ENCODE results near the gene GPA33. TPM values are rescaled to one million over a fixed set of nuclear protein-coding genes. Genes with fewer than 3 reads are reported as not detected.

Gene GPA33
- total RNA-seq, 1 donor from 2014 or later = 0.10 TPM

GRCh38 chr1:167057241-167057688 lies 32.9 kb downstream of the GPA33 start:
- H3K27ac Mint-ChIP-seq (ENCODE audit: unreplicated experiment) = no peak overlapping the region
- peaks cover 9% of the 10 kb centered on the region for H3K4me1 Mint-ChIP-seq (ENCODE audit: unreplicated experiment)
- peak; percentile 49 for DNase-seq (ENCODE audit: low spot score)
- TF ChIP-seq CTCF (IDR thresholded peaks at IDR 0.05; ENCODE audit: unreplicated experiment) = peak; percentile 32
- no peak overlapping the region for H3K4me3 Mint-ChIP-seq (ENCODE audit: unreplicated experiment)
- peaks cover 4% of the 10 kb centered on the region for H3K27me3 Mint-ChIP-seq (ENCODE audit: unreplicated experiment)
- no peaks in the 10 kb centered on the region for H3K36me3 Mint-ChIP-seq (ENCODE audit: low read depth, unreplicated experiment)
- no peaks in the 10 kb centered on the region for H3K9me3 Mint-ChIP-seq (ENCODE audit: unreplicated experiment)

GRCh38 chr1:167056529-167057231 lies 33.5 kb downstream of the GPA33 start:
- Mint-ChIP-seq H3K27me3 (ENCODE audit: unreplicated experiment) (peaks cover 5% of the 10 kb centered on the region), H3K4me3 (ENCODE audit: unreplicated experiment) (no peak overlapping the region), H3K4me1 (ENCODE audit: unreplicated experiment) (peaks cover 9% of the 10 kb centered on the region), H3K9me3 (ENCODE audit: unreplicated experiment) (no peaks in the 10 kb centered on the region), H3K27ac (ENCODE audit: unreplicated experiment) (no peak overlapping the region), H3K36me3 (ENCODE audit: low read depth, unreplicated experiment) (no peaks in the 10 kb centered on the region)
- TF ChIP-seq CTCF (IDR thresholded peaks at IDR 0.05; ENCODE audit: unreplicated experiment) = no peak
- no peak for DNase-seq (ENCODE audit: low spot score)

- Mint-ChIP-seq H3K36me3 (ENCODE audit: low read depth, unreplicated experiment) (no peaks in the 10 kb centered on the region), H3K4me3 (ENCODE audit: unreplicated experiment) (no peak overlapping the region), H3K27me3 (ENCODE audit: unreplicated experiment) (peaks cover 5% of the 10 kb centered on the region), H3K27ac (ENCODE audit: unreplicated experiment) (no peak overlapping the region), H3K9me3 (ENCODE audit: unreplicated experiment) (no peaks in the 10 kb centered on the region), H3K4me1 (ENCODE audit: unreplicated experiment) (peaks cover 9% of the 10 kb centered on the region)
- no peak for TF ChIP-seq CTCF (IDR thresholded peaks at IDR 0.05; ENCODE audit: unreplicated experiment)
- DNase-seq (ENCODE audit: low spot score) = no peak
These were observed 35.1 kb downstream of the GPA33 start for GRCh38 chr1:167054946-167055630.

- H3K4me3 Mint-ChIP-seq (ENCODE audit: unreplicated experiment) = no peak overlapping the region
- H3K27me3 Mint-ChIP-seq (ENCODE audit: unreplicated experiment) = peaks cover 5% of the 10 kb centered on the region
- H3K4me1 Mint-ChIP-seq (ENCODE audit: unreplicated experiment) = peaks cover 6% of the 10 kb centered on the region
- H3K9me3 Mint-ChIP-seq (ENCODE audit: unreplicated experiment) = no peaks in the 10 kb centered on the region
- no peak for DNase-seq (ENCODE audit: low spot score)
- H3K36me3 Mint-ChIP-seq (ENCODE audit: low read depth, unreplicated experiment) = no peaks in the 10 kb centered on the region
- TF ChIP-seq CTCF (IDR thresholded peaks at IDR 0.05; ENCODE audit: unreplicated experiment) = no peak
- no peak overlapping the region for H3K27ac Mint-ChIP-seq (ENCODE audit: unreplicated experiment)
These were observed 35.6 kb downstream of the GPA33 start for GRCh38 chr1:167054531-167054930.

GRCh38 chr1:167052389-167052788 lies 37.8 kb downstream of the GPA33 start:
- no peaks in the 10 kb centered on the region for H3K36me3 Mint-ChIP-seq (ENCODE audit: low read depth, unreplicated experiment)
- H3K27me3 Mint-ChIP-seq (ENCODE audit: unreplicated experiment) = peaks cover 5% of the 10 kb centered on the region
- no peak overlapping the region for H3K27ac Mint-ChIP-seq (ENCODE audit: unreplicated experiment)
- no peak overlapping the region for H3K4me3 Mint-ChIP-seq (ENCODE audit: unreplicated experiment)
- H3K4me1 Mint-ChIP-seq (ENCODE audit: unreplicated experiment) = no peaks in the 10 kb centered on the region
- H3K9me3 Mint-ChIP-seq (ENCODE audit: unreplicated experiment) = no peaks in the 10 kb centered on the region
- DNase-seq (ENCODE audit: low spot score) = peak; percentile 45
- peak; percentile 74 for TF ChIP-seq CTCF (IDR thresholded peaks at IDR 0.05; ENCODE audit: unreplicated experiment)

Data from endothelial cell (in vitro differentiated cells).